K562 (cell line): ENCODE data around the gene ENDOD1. TPM values are rescaled to one million over a fixed set of nuclear protein-coding genes. Genes with fewer than 3 reads are reported as not detected.

Source experiments
- CAMTA2 ChIP-seq: fragments of 250-450 bp; sonication (Bioruptor Pico); conservative IDR thresholded peaks from 2 replicates; pipeline ENCODE4 v1.5.1; 2022
- CHAMP1 ChIP-seq: fragments of 450-650 bp; IDR thresholded peaks from 2 replicates; pipeline ENCODE4 v1.6.1; 2016; ENCODE audit warnings: mild to moderate bottlenecking
- CTBP1 ChIP-seq: fragments of 450-650 bp; IDR thresholded peaks from 2 replicates; pipeline ENCODE4 v1.6.1; 2016; ENCODE audit warnings: borderline replicate concordance
- DMBX1 ChIP-seq: fragments of 250-450 bp; sonication (Bioruptor Pico); IDR thresholded peaks from 2 replicates; pipeline ENCODE4 v1.8.0; 2022; ENCODE audit warnings: inconsistent platforms, mild to moderate bottlenecking, moderate library complexity, borderline replicate concordance
- EP300 ChIP-seq: IDR thresholded peaks from 2 replicates; pipeline ENCODE4 v1.6.1; 2012; ENCODE audit warnings: low read length, improper control_type of control experiment
- FOXK2 ChIP-seq, 2 experiments: fragments of 450-650 bp; IDR thresholded peaks in 1 of 2; conservative IDR thresholded peaks in 1 of 2; 2 replicates each; pipeline ENCODE4 v1.6.1; 2016; ENCODE audit warnings: low read depth in 2 of 2, mild to moderate bottlenecking in 1 of 2
- GATAD2B ChIP-seq: fragments of 450-650 bp; IDR thresholded peaks from 2 replicates; pipeline ENCODE4 v1.6.1; 2017; ENCODE audit warnings: mild to moderate bottlenecking, borderline replicate concordance
- HES1 ChIP-seq: fragments of 450-650 bp; IDR thresholded peaks from 2 replicates; pipeline ENCODE4 v1.6.1; 2016; ENCODE audit warnings: low read depth, mild to moderate bottlenecking, moderate library complexity
- HMGN3 ChIP-seq: IDR thresholded peaks from 2 replicates; pipeline ENCODE4 v1.6.1; 2011; ENCODE audit warnings: borderline replicate concordance, low read depth, mild to moderate bottlenecking, mixed read lengths, low read length; ENCODE audit not compliant: insufficient read length; ENCODE audit errors: extremely low read depth
- IRF2 ChIP-seq: sonication (generic); formaldehyde crosslinking; IDR thresholded peaks from 2 replicates; pipeline ENCODE4 v1.8.1; 2022; ENCODE audit warnings: mild to moderate bottlenecking, missing genetic modification reagents
- JUND ChIP-seq, 2 experiments: IDR thresholded peaks; 2 replicates in 1 of 2; 3 replicates in 1 of 2; pipeline ENCODE4 v1.6.1; 2011; ENCODE audit warnings: borderline replicate concordance in 2 of 2, low read depth in 2 of 2, low read length in 2 of 2, improper control_type of control experiment in 1 of 2, missing biosample characterization in 1 of 2, missing genetic modification characterization in 1 of 2, missing genetic modification reagents in 1 of 2
- MYBL2 ChIP-seq, 2 experiments: fragments of 450-650 bp in 1 of 2; sonication (generic) in 1 of 2; formaldehyde crosslinking in 1 of 2; IDR thresholded peaks; 2 replicates each; pipeline versions ENCODE4 v1.6.1 to v1.8.1; 2017 to 2022; ENCODE audit warnings: borderline replicate concordance in 1 of 2, inconsistent platforms in 1 of 2, low read depth in 1 of 2, mild to moderate bottlenecking in 1 of 2, missing genetic modification reagents in 1 of 2, moderate library complexity in 1 of 2
- PML ChIP-seq: IDR thresholded peaks from 2 replicates; pipeline ENCODE4 v1.6.1; 2012; ENCODE audit warnings: low read length, inconsistent platforms
- PTBP1 ChIP-seq: fragments of 200-400 bp; formaldehyde crosslinking; IDR thresholded peaks from 2 replicates; pipeline ENCODE4 v1.6.1; 2017; ENCODE audit warnings: low read depth, low read length
- SAP30 ChIP-seq: fragments of 200-600 bp; sonication (generic); IDR thresholded peaks from 2 replicates; pipeline ENCODE4 v1.6.1; 2012; ENCODE audit warnings: borderline replicate concordance, low read depth, mild to moderate bottlenecking, moderate library complexity, low read length, control low read depth, inconsistent platforms; ENCODE audit not compliant: insufficient read depth, poor library complexity, severe bottlenecking
- TOE1 ChIP-seq, 2 experiments: fragments of 450-650 bp in 1 of 2; sonication (generic) in 1 of 2; formaldehyde crosslinking in 1 of 2; IDR thresholded peaks; 2 replicates each; pipeline versions ENCODE4 v1.7.1 to v1.8.0; 2016 to 2022; ENCODE audit warnings: borderline replicate concordance in 2 of 2, mild to moderate bottlenecking in 2 of 2, antibody characterized with exemption in 1 of 2, inconsistent platforms in 1 of 2, low read depth in 1 of 2, missing genetic modification reagents in 1 of 2, moderate library complexity in 1 of 2
- TSHZ1 ChIP-seq: fragments of 250-450 bp; sonication (Bioruptor Pico); IDR thresholded peaks from 2 replicates; pipeline ENCODE4 v1.4.0; 2020; ENCODE audit warnings: mild to moderate bottlenecking, moderate library complexity
- ZBTB2 ChIP-seq: fragments of 450-650 bp; IDR thresholded peaks from 2 replicates; pipeline ENCODE4 v1.6.1; 2016; ENCODE audit warnings: antibody characterized with exemption
- polyA plus RNA-seq, 8 experiments: library from polyadenylated mRNA; depleted of rRNA in 4 of 8; stranded (reverse) in 5 of 8; unstranded in 3 of 8; fragments of >200 nt; fragmentation: Nextera tagmentation in 2 of 8; fragmentation: Illumina TruSeq in 1 of 8; extraction: Ambion mirVana in 2 of 8; extraction: Trizol in 1 of 8; gene quantifications; 2 replicates each; pipeline versions ENCODE4 v1.2.1 to v1.2.3, GENCODE V29; 2011 to 2014; ENCODE audit warnings: inconsistent platforms in 1 of 8, missing spikeins in 1 of 8
- total RNA-seq, 7 experiments: library from RNA; depleted of rRNA in 6 of 7; stranded (reverse); fragments of >200 nt in 6 of 7; fragmentation: Illumina TruSeq in 2 of 7; extraction: Trizol in 2 of 7; gene quantifications; 2 replicates each; pipeline versions ENCODE4 v1.2.1 to v1.2.3, GENCODE V29; 2011 to 2021; ENCODE audit warnings: low replicate concordance in 1 of 7

ENDOD1 gene
- total and polyA plus RNA-seq, 9 of the 15 experiments (the other 6 are each of a cell fraction or from before 2014, with no cell fraction given) = 4.2 to 11.8 (median 9.3) TPM

GRCh38 chr11:95147364-95147905 is 57.8 kb downstream of the ENDOD1 start (continued):
- TF ChIP-seq TSHZ1 (CRISPR knock-in tag) (no peak), PTBP1 (no peak), HMGN3 (peak; percentile 98), FOXK2 (conservative IDR thresholded peaks at IDR 0.05 in 1 of 2, IDR thresholded peaks at IDR 0.05 in 1 of 2; ENCODE audit: low read depth in 2 of 2) (peak; percentile 80 to 89), IRF2 (no peak), EP300 (peak; percentile 95), SAP30 (no peak), CTBP1 (peak; percentile 93), TOE1 (IDR thresholded peaks at IDR 0.05; ENCODE audit: borderline replicate concordance) (peak; percentile 45; the same call in 1 of the 2 replicates), TOE1 (CRISPR knock-in tag; IDR thresholded peaks at IDR 0.05; ENCODE audit: borderline replicate concordance, low read depth) (no peak), GATAD2B (peak; percentile 64; the same call in 1 of the 2 replicates), DMBX1 (no peak), CAMTA2 (CRISPR knock-in tag) (no peak), ZBTB2 (peak; percentile 68; the same call in 1 of the 2 replicates), MYBL2 (IDR thresholded peaks at IDR 0.05; ENCODE audit: low read depth) (no peak), MYBL2 (CRISPR knock-in tag; IDR thresholded peaks at IDR 0.05; ENCODE audit: borderline replicate concordance) (no peak), CHAMP1 (peak; percentile 62; the same call in 1 of the 2 replicates), HES1 (no peak), PML (peak; percentile 90), JUND (IDR thresholded peaks at IDR 0.05; ENCODE audit: borderline replicate concordance, low read depth, low read length) (peak; percentile 100), JUND (tag; IDR thresholded peaks at IDR 0.05; ENCODE audit: borderline replicate concordance, low read depth, low read length) (peak; percentile 100)
